M059J (cell line): ENCODE results near the gene CXCL17. TPM values are rescaled to one million over a fixed set of nuclear protein-coding genes. Genes with fewer than 3 reads are reported as not detected.
"Not testable (repeated sequence)": the region's sequence is repeated elsewhere in the genome, so short reads cannot be mapped to it uniquely, and the experiment has no call there.

Experiments used
- DNase-seq: peaks from one replicate; pipeline ENCODE4 v3.0.0-alpha.2; 2012; ENCODE audit warnings: low read depth
- total RNA-seq: library from RNA; depleted of rRNA; stranded (reverse); fragments of >200 nt; shearing (Covaris generic); gene quantifications from 2 replicates; pipeline ENCODE4 v1.2.3, GENCODE V29; 2014; rRNA removed

The CXCL17 gene, protein sequence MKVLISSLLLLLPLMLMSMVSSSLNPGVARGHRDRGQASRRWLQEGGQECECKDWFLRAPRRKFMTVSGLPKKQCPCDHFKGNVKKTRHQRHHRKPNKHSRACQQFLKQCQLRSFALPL
- total RNA-seq = not detected in 2 replicates

DNA sequence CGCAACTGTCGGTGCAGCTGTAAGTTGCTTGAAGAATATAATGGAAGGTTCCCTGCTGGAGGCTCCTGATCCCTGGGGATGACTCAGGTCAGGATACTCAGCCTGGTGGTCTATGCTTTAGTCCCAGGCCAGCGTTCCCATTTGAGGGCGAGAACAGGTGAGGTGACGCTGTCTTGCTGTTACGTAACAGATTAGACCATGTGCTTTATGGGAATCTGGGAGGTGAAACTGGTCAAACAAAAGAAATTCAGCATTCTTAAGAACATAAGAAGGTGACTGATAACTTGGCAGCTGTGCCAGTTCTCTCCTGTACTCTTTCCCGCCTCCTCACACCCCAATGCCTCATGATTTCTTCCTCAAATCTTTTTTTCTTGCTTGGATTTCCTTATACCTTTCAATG is at the start of gene CXCL17:
Gene CXCL17, minus strand, starts transcription at position 114 of the 400 bp plus-strand sequence. CDS start 114 bp downstream, outside the sequence.
- no peak for DNase-seq

DNA sequence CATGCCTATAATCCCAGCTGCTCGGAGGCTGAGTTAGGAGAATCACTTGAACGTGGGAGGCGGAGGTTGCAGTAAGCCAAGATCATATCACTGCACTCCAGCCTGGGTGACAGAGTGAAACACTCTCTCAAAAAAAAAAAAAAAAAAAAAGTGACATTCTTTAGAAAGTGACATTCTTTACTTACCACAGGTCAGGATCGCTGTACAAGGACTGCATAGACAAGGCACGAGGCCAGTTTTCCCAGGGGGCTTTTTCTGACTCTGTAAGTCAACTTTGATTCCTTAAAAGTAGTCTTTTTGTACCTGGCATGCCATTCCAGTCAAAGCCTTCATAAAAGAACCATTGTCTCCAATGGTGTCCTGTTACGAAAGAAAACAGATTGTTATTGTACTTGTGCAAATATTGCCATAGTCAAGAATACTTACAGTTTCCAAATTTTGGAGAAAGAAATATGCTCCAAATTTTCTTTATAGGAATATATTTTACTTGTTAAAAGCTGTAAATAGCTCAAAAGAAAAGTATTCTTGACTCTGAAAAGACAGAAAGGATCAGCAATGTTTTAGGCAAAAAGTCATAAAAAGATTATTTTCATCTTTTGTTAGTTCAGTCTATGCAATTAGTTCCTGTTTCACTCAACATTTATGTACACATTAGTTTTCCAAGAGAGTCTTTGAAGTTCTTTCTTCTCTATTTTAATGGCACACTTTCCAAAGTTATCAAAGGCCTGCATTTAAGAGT is 46.2 kb upstream of the CXCL17 start:
- DNase-seq = no peak

DNA sequence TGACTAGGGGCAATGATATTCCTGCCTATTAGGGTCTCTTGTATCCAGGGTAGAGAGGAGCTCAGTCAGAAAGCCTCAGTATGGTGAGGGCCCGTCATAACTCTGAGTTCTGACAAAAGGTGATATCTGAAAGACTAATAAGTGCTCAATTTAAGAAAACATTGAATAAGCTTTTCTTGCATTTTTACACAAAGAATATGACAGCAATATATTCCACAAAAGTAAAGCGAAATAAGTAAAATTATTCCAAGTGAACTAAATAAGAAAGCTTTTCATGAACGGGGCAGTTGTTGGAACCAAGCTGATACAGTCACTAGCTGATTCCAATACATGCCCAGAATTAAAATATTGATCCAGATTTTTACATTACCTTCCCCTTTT is 45.0 kb upstream of the CXCL17 start:
- DNase-seq = no peak

DNA sequence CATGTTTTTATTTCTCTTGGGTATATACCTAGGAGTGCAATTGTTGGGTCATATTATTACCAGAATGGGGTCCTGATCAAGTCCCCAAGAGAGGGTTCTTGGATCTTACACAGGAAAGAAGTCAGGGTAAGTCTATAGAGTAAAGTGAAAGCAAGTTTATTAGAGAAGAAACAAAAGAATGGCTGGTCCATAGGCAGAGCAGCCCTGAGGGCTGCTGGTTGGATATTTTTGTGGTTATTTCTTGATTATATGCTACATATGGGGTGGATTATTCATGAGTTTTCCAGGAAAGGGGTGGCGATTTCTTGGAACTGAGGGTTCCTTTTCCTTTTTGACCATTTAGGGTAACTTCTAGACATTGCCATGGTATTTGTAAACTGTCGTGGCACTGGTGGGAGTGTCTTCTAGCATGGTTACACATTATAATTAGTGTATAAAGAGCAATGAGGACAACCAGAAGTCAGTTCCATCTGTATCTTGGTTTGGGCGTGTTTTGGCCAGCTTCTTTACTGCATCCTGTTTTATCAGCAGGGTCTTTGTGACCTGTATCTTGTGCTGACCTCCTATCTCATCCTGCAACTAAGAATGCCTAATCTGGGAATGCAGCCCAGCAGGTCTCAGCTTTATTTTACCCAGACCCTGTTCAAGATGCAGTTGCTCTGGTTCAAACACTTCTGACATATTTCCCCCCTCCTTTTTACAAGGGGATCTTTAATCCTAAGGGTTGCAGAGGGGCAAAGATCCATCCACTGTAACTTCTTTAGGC is 44.5 kb upstream of the CXCL17 start:
- no peak for DNase-seq

DNA sequence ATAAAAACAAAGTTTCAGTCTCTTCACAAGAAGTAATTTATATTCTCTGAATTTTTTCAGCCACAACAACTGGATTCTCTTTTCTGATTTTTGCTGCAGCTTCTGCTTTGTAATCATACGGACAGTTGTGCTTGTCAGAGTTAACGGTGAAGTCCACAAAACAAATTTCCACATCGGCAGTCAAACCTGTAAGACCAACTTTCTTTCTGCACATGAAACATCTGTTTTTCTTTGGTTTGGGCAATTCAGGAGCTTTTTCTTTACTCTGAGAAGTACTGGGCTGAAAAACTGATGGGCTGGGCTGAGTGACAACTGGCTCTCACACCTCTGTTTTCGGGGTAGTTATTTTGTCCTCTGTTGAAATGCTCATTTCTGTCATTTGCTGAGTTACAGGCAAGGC is 42.3 kb upstream of the CXCL17 start:
- DNase-seq = not testable (repeated sequence)

DNA sequence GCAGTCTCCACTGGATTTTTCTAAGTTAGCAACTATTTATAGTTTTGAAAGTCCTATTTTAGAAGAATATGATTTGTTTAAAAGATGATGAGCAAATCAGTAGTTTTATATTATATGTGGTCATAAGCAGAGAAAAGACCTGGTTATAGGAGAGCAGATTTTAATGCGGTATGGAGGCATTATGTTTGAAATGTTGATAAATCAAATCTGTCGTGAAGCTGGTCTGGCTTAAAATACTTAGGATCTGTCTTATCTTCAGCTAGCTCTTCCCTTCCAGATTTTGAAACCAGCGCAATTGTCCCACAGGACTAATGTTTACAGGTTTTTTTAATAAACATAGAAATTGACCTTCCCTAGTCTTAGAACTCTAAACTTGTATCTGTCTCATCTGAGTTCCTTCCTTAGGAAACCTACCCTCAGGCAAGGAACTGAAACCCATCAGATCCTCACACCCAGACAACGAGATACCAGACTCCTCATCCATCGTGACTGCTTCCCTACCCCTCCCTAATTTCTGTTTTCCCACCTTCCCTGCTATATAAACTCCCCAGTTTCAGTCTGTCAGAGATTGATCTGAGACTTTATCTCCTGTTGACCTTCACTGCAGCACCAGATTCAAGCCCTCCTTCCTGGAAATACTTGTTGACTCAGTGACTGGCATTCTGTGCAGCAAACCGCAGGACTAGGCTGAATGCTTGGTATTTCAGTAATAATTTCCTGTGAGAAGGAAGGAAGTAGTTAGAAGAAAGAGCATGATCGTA is 37.8 kb upstream of the CXCL17 start:
- DNase-seq = peak; percentile 76

DNA sequence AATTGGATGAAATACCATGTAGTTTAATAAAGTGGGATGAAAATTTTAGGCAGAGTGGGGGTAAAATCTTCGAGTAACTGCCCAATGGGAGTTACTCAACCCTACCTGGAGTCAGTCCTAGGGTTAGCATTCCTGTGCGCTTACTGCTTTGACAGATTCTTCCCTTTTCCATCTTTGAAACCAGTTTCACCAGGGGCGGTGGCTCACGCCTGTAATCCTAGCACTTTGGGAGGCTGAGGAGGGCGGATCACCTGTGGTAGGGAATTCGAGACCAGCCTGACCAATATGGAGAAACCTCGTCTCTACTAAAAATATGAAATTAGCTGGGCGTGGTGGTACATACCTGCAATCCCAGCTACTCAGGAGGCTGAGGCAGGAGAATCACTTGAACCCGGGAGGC is 37.0 kb upstream of the CXCL17 start:
- DNase-seq = no peak

DNA sequence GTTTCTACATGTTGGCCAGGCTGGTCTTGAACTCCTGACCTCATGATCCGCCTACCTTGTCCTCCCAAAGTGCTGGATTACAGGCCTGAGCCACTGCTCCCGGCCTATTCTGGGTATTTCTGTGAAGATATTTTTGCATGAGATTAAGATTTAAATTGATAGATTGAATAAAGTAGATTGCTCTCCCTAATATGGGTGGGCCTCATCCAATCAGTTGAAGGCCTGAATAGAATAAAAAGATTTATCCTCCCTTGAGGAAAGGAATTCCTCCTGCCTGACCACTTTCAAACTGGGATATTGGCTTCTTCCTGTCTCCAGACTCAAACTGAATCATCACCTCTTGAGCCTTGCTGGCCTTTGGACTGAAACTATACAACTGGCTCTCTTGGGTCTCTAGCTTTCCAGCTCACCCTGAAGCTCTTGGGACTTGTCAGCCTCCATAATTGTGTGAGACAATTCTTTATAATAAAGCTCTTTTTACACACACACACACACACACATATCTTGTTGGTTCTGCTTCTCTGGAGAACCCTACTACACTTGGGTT is 36.1 kb upstream of the CXCL17 start:
- DNase-seq = no peak

DNA sequence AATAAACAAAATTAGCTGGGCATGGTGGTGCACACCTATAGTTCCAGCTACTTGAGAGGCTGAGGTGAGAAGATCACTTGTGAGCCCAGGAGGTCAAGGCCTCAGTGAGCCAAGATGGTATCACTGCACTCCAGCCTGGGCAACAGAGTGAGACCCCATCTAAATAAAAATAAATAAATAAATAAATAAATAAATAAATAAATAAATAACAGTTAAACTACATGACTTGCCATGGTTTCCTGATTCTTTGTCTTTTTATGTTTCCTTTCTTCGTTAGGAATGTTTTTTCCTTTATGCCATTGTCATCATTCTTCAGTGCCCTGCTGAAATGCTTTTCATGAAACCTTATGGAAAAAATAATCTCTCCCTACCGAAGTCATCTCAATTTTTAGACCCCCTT is 35.2 kb upstream of the CXCL17 start:
- DNase-seq = no peak

DNA sequence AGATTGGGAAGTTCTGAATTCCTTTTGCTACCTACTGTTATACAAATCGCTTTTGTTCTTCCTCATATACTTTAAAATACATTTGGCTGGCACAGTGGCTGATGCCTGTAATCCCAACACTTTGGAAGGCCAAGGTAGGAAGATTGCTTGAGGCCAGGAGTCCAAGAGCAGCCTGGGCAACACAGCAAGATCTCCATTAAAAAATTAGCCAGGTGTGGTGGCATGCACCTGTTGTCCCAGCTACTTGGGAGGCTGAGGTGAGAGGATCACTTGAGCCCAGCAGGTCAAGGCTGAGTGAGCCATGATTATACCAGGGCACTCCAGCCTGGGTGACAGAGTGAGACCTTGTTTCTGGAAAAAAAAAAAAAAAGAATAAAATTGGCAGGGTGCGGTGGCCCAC is 34.4 kb upstream of the CXCL17 start:
- DNase-seq = no peak

DNA sequence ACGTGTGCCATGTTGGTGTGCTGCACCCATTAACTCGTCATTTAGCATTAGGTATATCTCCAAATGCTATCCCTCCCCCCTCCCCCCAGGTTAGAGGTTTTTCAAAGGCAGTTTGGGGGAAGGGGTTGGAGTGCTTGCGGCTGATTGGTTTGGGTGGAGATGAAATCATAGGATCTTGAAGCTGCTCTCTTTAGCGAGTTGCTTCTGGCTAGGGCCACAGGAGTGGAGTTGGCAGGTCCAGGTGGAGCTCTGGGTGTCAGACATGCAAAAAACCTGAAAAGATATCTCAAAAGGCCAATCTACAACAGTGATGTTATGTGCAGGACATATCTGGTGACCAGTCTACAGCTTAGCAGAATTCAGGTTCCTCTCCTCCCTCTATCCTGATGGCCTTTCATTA is 32.6 kb upstream of the CXCL17 start:
- no peak for DNase-seq

DNA sequence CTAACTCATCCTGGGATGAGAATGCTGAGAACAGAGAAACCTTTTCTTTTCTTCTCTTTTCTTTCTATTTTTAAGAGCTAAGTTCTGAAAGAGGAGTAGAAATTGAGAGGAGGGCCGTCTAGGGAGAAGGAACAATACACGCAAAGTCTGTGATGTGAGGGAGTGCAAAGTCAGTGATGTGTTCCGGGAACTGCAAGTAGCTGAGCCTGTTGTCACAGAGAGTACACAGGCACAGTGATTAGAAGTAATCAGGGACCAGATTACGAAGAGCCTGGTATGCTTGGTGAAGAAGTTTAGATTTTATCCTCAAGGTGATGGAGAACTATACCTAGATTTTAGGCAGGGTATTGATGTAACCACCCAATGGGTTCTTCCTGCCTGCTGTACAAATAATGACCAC is 32.0 kb upstream of the CXCL17 start:
- no peak for DNase-seq

DNA sequence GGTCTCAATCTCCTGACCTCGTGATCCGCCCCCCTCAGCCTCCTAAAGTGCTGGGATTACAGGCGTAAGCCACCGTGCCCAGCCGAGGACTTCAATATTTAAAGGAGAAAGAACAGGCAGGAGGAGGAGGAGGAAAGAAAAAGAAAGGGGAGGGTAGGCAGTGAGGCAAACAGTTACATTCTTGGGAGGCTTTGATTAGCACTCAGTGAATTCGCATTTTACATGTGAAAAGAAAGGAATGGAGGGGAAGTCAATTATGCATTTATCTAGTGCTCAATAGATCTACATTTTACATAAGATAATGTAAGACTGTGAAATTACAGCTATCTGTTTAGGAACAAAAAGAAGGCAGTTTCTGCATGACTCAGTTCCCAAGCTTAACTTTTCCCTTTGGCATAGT is 30.9 kb upstream of the CXCL17 start:
- no peak for DNase-seq

DNA sequence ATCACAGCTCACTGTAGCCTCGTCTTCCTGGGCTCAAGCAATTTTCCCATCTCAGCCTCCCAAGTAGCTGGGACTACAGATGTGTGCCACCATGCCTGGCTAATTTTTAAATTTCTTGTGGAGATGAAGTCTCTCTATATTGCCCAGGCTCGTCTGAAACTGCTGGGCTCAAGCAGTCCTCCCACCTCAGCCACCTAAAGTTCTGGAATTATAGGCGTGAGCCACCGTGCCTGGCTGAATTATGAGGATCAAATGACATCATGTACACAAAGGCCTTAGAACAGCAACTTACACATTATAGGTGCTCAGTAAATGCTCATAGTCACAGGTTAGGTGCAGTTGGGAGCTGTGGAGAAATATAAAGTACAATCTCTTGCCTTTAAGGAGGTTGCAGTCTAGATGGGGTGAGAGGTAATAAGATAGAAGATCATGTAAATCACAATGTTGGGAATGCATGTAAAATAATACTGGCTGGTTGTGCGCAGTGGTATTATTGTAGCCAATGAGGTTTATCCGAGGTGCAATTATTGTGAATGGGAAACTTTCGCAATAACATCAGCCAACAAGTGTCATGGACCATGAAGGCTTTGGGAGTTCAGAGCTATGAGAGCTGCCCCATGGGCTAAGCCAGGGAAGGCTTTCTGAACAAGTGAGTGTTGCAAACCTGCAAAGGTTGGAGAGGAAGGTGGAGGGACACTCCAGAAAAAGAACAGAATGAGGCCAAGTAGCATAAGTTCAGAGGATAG is 29.8 kb upstream of the CXCL17 start:
- no peak for DNase-seq

DNA sequence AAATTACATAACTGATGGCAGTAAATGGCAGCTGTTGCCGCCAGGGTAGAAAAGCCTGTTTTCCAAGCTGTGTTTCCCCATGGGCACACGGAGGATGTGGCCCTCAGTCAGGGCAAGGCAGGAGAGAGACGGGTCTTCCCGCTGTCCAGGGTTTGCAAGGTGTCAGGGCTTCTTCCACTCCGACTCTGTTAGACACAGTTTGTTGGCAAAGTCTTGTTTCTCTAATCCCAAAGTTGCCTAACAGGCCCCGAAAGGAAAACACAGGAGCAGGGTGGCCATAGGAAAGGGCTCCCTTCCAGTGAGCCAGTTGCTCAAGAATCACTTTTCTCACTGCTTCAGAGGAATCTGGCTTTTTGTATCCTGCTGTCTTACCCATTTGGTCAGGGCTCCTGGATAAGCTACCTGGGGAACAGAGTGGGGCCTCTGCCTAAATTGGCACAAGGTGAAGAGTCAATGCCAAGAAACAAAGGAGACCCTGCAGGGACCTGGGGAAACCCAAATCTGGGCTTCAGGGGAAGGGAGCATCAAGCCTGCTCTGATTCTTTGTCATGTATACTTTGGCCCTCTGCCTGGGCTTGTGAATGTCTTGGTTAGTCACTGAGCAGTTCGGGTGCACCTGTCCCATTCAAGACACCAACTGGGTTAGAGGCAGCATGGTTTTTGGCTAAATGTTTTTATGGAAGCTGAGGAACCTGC is 29.0 kb upstream of the CXCL17 start:
- DNase-seq = peak; percentile 43

DNA sequence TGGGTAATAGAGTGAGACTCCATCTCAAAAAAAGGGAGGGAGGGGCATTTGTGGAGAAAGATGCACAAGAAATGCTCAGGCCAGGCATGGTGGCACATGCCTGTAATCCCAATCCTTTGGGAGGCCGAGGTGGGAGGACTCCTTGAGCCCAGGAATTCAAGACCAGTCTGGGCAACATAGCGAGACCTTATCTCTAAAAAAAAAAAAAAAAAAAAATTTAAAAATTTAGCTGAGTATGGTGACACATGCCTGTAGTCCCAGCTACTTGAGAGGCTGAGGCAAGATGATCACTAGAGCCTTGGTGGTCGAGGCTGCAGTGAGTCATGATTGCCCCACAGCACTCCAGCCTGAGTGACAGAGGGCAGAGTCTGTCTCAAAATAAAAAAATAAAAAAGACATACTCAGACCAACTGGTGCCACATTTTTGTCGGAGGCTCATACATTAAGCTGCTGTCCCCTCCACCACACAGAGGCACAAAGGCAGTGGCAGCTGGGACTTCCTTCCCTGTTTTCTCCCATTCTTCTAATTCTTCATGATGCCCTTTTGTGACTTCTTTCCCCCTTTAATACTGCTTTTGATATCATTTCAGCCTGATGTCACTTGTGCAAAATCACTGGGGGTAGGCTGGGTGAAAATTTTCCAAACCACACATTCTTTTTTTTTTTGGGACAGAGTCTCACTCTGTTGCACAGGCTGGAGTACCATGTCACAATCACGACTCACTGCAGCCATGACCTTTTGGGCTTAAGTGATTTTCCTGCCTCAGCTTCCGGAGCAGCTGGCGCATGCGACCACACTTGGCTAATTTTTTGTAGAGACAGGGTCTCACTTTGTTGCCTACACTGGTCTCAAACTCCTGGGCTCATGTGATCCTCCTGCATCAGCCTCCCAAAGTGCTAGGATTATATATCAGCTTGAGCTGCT is 26.8 kb upstream of the CXCL17 start:
- peak; percentile 32 for DNase-seq

DNA sequence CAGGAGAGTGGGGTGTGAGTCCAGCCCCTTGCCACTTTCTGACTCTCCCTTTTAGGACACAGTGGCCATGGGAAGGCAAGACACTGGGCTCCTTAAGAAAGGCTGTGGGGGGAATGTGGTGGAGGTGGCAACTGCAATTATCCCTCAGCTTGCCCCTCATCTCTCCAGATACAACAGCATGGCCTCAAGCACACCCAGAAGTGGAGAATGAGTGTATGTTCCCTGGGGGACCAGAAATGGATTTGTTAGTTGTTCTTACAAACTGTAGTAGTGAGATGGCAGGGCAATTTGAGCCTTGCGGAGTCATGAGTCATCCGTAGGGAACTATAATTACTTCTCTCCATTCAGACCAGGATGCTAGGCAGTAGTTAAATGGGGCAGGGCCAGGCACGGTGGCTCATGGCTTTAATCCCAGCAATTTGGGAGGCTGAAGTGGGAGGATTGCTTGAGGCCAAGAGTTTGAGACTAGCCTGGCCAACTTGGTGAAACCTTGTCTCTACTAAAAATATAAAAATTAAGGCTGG is 25.6 kb upstream of the CXCL17 start:
- DNase-seq = peak; percentile 90

DNA sequence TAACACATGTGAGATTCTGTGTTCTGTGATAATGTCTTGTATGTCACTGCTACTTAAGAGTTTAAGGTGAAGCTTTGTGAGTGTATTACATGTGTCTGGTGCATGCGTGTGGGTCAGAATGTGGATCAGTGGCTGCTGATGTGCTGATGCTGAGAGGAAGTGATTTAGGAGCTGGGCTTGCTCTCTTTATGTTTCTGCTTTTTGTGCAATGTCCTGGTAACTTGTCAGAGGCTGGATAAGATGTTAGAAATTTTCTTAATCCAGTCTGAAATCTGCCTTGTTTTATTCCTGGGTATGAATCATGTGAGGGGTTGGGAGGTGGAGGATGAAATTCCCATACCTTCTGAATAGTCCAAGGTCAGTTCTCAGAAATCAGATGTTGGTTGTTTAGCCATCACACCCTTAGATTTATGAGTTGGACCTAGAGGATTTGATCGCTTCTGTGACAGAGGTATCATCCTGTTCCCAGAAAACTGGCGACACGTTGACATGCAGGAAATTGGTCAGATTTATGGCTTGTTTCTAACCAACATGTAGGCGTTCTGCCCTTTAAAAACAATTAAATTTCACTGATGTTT is 24.5 kb upstream of the CXCL17 start:
- peak; percentile 6 for DNase-seq
